Activated CD8-positive, alpha-beta T cell treated with anti-CD3 and anti-CD28 coated beads for 36 hours (primary cell): Measurements from ENCODE around the gene FASTK. TPM values are rescaled to one million over a fixed set of nuclear protein-coding genes. Genes with fewer than 3 reads are reported as not detected.
A peak's percentile ranks its signal among the peaks of the same experiment; 100 is the strongest.

Experiments
- ATAC-seq: fragments of 200-7000 bp; cut with Tn5 transposase; one replicate; pipeline ENCODE4 v1.10.0; 2021; ENCODE audit warnings: mild to moderate bottlenecking, moderate library complexity
- CTCF ChIA-PET: fragments of 350-600 bp; sonication (Branson Sonifier 250); formaldehyde crosslinking; loops from one replicate; lab custom pipeline; 2021; ENCODE audit warnings: antibody characterized with exemption; lab: Charles Lee
- POLR2A ChIA-PET: fragments of 350-600 bp; sonication (Branson Sonifier 250); formaldehyde crosslinking; loops from one replicate; lab custom pipeline; 2021; ENCODE audit warnings: antibody characterized with exemption; lab: Charles Lee
- DNase-seq: peaks from one replicate; pipeline ENCODE4 v3.0.0-alpha.2; 2020
- H3K27ac Mint-ChIP-seq: one replicate; pipeline ENCODE4 v1.8.0; 2021; ENCODE audit warnings: mild to moderate bottlenecking, mixed read lengths
- H3K27me3 Mint-ChIP-seq: one replicate; pipeline ENCODE4 v1.8.0; 2021; ENCODE audit warnings: mixed read lengths
- H3K36me3 Mint-ChIP-seq: one replicate; pipeline ENCODE4 v1.8.0; 2021; ENCODE audit warnings: low read depth, mixed read lengths
- H3K4me1 Mint-ChIP-seq: one replicate; pipeline ENCODE4 v1.8.0; 2021; ENCODE audit warnings: low read depth, mixed read lengths
- H3K4me3 Mint-ChIP-seq: one replicate; pipeline ENCODE4 v1.8.0; 2021; ENCODE audit warnings: mild to moderate bottlenecking, moderate library complexity, mixed read lengths
- H3K9me3 Mint-ChIP-seq: one replicate; pipeline ENCODE4 v1.8.0; 2021; ENCODE audit warnings: mixed read lengths
- intact Hi-C: fragments of 100-400 bp; cut with micrococcal nuclease; formaldehyde crosslinking; loops from one replicate; pipeline ENCODE4 v1.10.0; 2022
- total RNA-seq, 2 experiments: library from RNA; stranded (reverse); gene quantifications; one replicate each; pipeline ENCODE4 v1.2.3, GENCODE V29; 2021
- TF ChIP-seq, protein P1 (sequence below): fragments of 200-600 bp; IDR thresholded peaks from one replicate; pipeline ENCODE4 v1.8.0; 2022; ENCODE audit warnings: antibody characterized with exemption, mild to moderate bottlenecking

FASTK gene
- total RNA-seq, 2 experiments from 2014 or later = 54.0 to 59.4 TPM

DNA sequence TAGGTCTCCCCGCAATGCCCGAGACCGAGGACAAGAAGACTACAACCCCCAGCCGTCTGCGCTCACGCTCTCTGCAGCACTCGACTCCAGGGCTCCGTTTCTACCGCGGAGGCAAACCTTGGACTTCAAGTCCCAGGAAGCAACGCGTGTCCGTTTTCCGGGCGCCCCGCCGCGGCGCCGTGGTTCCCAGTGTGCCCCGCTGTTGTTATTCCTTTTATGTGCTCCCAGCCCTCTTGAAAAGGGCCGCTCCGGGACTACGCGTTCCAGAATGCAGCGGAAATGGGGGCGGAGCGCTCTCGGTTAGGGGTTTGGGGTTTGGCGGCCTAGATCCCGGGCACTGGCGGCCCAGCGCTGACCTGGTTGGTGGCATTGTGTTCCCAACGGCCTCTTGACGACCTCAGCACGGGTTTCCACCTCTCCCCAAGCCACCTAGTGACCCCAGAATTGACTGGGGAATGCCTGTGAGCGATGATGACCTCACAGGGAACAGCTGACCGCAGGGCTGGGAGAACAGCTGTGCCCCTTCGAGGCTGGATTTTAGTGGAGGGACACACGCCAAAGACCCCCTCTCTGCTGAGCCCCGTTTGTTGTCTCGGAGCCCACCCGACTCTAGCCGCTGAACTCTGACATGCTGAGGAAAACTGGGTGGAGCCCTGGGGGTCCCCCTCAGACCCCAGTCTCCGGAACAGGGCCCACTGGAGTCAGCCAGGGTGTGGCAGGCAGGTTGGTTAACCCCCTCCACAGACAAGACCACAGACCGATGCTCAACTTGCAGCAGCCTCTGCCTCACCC lies 22.4 kb downstream of the FASTK start:
- peak; percentile 99 for DNase-seq
- H3K27ac Mint-ChIP-seq = peak overlapping the region; percentile 89
- H3K36me3 Mint-ChIP-seq = no peaks in the 10 kb centered on the region
- no peaks in the 10 kb centered on the region for H3K9me3 Mint-ChIP-seq
- no peaks in the 10 kb centered on the region for H3K27me3 Mint-ChIP-seq
- intact Hi-C loops = loop anchor here (2.0 kb wide), 2 partner anchors 25 to 29 kb away; partner anchors contain the start of genes ABCB8 and TMUB1
- ChIA-PET POLR2A (interaction anchor here (0.6 to 1.4 kb wide), 6 partner anchors 10 to 691 kb away, joined by 3 to 4 read pairs (median 3); partner anchors contain the start of gene TMUB1), CTCF (interaction anchor here (0.8 to 1.4 kb wide), 5 partner anchors 25 to 66 kb away, joined by 3 to 7 read pairs (median 4); partner anchors contain the start of genes ABCB8 and TMUB1)
- H3K4me1 Mint-ChIP-seq = peaks cover 35% of the 10 kb centered on the region
- ATAC-seq = peak; percentile 95
- peak overlapping the region; percentile 95 for H3K4me3 Mint-ChIP-seq
- TF ChIP-seq, protein P1, sequence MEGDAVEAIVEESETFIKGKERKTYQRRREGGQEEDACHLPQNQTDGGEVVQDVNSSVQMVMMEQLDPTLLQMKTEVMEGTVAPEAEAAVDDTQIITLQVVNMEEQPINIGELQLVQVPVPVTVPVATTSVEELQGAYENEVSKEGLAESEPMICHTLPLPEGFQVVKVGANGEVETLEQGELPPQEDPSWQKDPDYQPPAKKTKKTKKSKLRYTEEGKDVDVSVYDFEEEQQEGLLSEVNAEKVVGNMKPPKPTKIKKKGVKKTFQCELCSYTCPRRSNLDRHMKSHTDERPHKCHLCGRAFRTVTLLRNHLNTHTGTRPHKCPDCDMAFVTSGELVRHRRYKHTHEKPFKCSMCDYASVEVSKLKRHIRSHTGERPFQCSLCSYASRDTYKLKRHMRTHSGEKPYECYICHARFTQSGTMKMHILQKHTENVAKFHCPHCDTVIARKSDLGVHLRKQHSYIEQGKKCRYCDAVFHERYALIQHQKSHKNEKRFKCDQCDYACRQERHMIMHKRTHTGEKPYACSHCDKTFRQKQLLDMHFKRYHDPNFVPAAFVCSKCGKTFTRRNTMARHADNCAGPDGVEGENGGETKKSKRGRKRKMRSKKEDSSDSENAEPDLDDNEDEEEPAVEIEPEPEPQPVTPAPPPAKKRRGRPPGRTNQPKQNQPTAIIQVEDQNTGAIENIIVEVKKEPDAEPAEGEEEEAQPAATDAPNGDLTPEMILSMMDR = no peak

DNA sequence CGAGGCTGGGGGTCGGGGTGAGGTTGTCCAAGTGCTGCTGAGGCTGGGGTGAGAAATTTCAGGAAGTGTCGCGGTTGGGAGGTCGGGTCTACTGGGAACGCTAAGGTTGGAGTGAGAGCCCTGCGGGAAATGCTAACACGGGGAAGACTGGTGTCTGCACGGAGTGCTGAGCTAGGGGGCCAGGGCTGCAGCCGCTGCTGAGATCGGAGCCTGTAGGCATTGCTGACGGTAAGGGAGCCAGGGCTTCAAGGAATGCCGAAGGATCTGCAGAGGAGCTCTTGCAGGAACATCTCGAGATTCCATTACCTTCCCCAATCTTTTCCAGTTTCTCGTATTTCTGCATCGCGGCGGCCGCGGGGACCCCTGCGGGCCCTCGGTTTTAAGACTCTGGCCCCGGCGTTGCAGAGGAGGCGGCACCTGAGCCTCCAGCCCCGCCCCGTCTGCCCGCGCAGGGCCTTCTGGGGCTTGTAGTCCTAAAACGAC lies 23.1 kb downstream of the FASTK start, which contains the start of gene CDK5:
Gene CDK5, minus strand, starts transcription at position 392 of the 483 bp plus-strand sequence. Its CDS starts 49 bp downstream, at position 343.
- H3K4me3 Mint-ChIP-seq = peak within 1 kb of the TSS; percentile 95
- no peaks in the 10 kb centered on the region for H3K36me3 Mint-ChIP-seq
- ChIA-PET POLR2A (interaction anchor here (1.3 kb wide), 1 partner anchor 26 kb away, joined by 4 read pairs; the partner anchor contains the start of gene TMUB1), CTCF (interaction anchor here (1.2 kb wide), 1 partner anchor 39 kb away, joined by 3 read pairs; no protein-coding TSS in a partner anchor)
- intact Hi-C loops = no loop called here
- DNase-seq (no peak), ATAC-seq (peak; percentile 4)
- H3K4me1 Mint-ChIP-seq = peaks cover 37% of the 10 kb centered on the region
- peak within 1 kb of the TSS; percentile 89 for H3K27ac Mint-ChIP-seq
- no peaks in the 10 kb centered on the region for H3K27me3 Mint-ChIP-seq
- TF ChIP-seq, protein P1 = no peak
- H3K9me3 Mint-ChIP-seq = no peaks in the 10 kb centered on the region

DNA sequence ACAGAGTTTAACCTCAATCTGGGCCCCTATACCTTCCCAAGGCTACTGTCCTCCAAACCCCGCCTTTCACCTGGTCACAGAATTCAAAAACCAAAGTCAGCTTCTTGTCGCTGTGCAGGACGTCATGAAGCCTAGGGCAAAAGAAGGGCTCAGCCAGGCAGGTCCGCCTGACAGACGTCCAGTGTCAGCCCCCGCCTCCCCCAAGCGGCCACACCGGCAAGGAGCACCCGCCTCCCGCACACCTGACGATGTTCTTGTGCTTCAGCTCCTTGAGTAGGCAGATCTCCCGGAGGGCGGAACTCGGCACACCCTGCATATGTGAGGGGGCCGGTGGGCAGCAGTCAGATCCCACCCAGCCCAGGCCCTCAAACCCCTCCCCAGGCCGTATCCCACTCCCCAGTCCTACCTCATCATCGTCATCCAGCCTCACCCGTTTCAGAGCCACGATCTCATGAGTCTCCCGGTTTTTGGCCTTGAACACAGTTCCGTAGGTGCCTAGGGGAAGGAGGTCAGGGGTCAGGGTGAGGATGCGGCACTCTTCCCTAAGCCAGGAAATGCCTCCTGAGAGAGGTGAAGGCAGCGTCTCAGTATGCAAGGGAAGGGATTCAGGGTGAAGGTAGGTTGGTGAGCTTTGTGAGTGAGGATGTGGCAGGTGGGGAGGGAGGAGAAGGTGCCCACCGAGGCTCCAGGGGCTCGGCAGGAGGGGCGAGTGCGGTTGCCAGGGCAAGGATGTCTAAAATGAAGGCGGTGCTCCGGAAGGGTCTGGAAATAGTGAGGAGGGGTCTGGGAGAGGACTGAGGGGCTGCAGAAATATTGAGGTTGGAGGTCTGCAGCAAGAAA lies 23.7 kb downstream of the FASTK start:
- ATAC-seq (no peak), DNase-seq (no peak)
- ChIA-PET CTCF (interaction anchor here (1.2 kb wide), 1 partner anchor 39 kb away, joined by 3 read pairs; no protein-coding TSS in a partner anchor), POLR2A (no interaction called here)
- TF ChIP-seq, protein P1 = no peak
- no peaks in the 10 kb centered on the region for H3K9me3 Mint-ChIP-seq
- H3K27ac Mint-ChIP-seq = no peak overlapping the region
- H3K27me3 Mint-ChIP-seq = no peaks in the 10 kb centered on the region
- no peaks in the 10 kb centered on the region for H3K36me3 Mint-ChIP-seq
- peak overlapping the region; percentile 95 for H3K4me3 Mint-ChIP-seq
- intact Hi-C loops = no loop called here
- H3K4me1 Mint-ChIP-seq = peaks cover 36% of the 10 kb centered on the region

DNA sequence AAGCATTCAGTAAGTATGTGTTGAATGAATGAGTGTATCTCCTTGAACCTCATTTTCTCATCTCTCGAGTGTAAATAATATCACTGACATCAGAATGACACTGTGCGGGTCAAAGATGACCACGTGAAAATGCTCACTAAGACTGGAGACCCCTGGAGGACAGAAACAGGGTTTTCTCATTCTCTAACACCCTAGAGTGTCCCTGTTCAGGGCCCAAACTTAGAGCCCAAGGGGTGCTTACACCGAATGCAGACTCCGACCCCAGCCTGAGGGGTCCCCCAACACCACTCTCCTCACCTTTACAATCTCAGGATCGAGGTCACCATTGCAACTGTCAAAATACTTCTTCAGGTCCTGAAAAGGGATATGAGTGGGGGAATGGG lies 24.3 kb downstream of the FASTK start:
- Mint-ChIP-seq H3K9me3 (no peaks in the 10 kb centered on the region), H3K27me3 (no peaks in the 10 kb centered on the region), H3K27ac (no peak overlapping the region), H3K4me1 (peaks cover 30% of the 10 kb centered on the region), H3K4me3 (peak overlapping the region; percentile 95), H3K36me3 (no peaks in the 10 kb centered on the region)
- intact Hi-C loops = no loop called here
- POLR2A ChIA-PET = no interaction called here
- TF ChIP-seq, protein P1 = no peak
- no peak for DNase-seq
- no peak for ATAC-seq
- CTCF ChIA-PET = no interaction called here
